GM12873 (cell line): ENCODE measurements around the gene FBN1.

ENCODE experiments used
- CTCF ChIP-seq: IDR thresholded peaks from 2 replicates; pipeline ENCODE4 v1.5.1; 2012; ENCODE audit warnings: low read depth, mild to moderate bottlenecking, moderate library complexity, low read length, control low read depth; ENCODE audit not compliant: insufficient read depth; ENCODE audit errors: missing control alignments

The FBN1 gene

GRCh38 chr15:48370460-48370859 is 275.0 kb downstream of the FBN1 start:
- TF ChIP-seq CTCF = no peak

GRCh38 chr15:48367483-48367882 is 278.0 kb downstream of the FBN1 start:
- TF ChIP-seq CTCF = no peak

- TF ChIP-seq CTCF = no peak
Measured at GRCh38 chr15:48366584-48367312, 278.8 kb downstream of the FBN1 start.

- TF ChIP-seq CTCF = no peak
Measured at GRCh38 chr15:48365575-48365974, 279.9 kb downstream of the FBN1 start.

GRCh38 chr15:48363474-48363873 is 282.0 kb downstream of the FBN1 start:
- no peak for TF ChIP-seq CTCF

GRCh38 chr15:48361685-48362084 is 283.8 kb downstream of the FBN1 start:
- no peak for TF ChIP-seq CTCF

GRCh38 chr15:48360841-48361240 is 284.7 kb downstream of the FBN1 start:
- no peak for TF ChIP-seq CTCF
